HL-60 (cell line): ENCODE results near the gene ZFYVE26.

Experiments used
- POLR2AphosphoS5 ChIP-seq: IDR thresholded peaks from 2 replicates; pipeline ENCODE4 v1.6.1; 2012; ENCODE audit warnings: low read depth
- TF ChIP-seq, protein P1 (sequence below): IDR thresholded peaks from one replicate; pipeline ENCODE4 v1.5.1; 2011; ENCODE audit warnings: low read length, control low read depth, inconsistent platforms; ENCODE audit not compliant: insufficient read depth
- TF ChIP-seq, protein P2 (sequence below): IDR thresholded peaks from 2 replicates; pipeline ENCODE4 v1.6.1; 2012; ENCODE audit warnings: low read depth; ENCODE audit not compliant: insufficient replicate concordance

DNA sequence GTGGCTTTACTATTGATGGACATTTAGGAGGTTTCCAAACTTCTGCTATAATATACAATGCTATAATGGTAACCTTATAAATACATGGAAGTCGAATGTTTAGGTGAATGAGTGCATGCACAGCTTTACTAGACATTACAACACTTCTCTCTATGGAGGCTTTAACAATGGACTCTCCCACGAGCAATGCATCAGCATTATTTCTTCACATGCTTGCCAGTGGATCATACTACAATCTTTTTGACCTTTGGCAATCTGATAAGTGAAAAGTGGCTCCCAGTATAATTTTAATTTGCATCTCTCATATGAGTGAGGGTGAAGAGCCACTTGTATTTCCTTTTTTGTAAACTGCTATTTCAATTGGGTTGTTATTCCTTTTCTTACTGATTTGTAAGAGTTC, 96.5 kb downstream of the ZFYVE26 start:
- TF ChIP-seq, protein P1, sequence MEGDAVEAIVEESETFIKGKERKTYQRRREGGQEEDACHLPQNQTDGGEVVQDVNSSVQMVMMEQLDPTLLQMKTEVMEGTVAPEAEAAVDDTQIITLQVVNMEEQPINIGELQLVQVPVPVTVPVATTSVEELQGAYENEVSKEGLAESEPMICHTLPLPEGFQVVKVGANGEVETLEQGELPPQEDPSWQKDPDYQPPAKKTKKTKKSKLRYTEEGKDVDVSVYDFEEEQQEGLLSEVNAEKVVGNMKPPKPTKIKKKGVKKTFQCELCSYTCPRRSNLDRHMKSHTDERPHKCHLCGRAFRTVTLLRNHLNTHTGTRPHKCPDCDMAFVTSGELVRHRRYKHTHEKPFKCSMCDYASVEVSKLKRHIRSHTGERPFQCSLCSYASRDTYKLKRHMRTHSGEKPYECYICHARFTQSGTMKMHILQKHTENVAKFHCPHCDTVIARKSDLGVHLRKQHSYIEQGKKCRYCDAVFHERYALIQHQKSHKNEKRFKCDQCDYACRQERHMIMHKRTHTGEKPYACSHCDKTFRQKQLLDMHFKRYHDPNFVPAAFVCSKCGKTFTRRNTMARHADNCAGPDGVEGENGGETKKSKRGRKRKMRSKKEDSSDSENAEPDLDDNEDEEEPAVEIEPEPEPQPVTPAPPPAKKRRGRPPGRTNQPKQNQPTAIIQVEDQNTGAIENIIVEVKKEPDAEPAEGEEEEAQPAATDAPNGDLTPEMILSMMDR, result no peak
- TF ChIP-seq POLR2AphosphoS5, result no peak
- TF ChIP-seq, protein P2, sequence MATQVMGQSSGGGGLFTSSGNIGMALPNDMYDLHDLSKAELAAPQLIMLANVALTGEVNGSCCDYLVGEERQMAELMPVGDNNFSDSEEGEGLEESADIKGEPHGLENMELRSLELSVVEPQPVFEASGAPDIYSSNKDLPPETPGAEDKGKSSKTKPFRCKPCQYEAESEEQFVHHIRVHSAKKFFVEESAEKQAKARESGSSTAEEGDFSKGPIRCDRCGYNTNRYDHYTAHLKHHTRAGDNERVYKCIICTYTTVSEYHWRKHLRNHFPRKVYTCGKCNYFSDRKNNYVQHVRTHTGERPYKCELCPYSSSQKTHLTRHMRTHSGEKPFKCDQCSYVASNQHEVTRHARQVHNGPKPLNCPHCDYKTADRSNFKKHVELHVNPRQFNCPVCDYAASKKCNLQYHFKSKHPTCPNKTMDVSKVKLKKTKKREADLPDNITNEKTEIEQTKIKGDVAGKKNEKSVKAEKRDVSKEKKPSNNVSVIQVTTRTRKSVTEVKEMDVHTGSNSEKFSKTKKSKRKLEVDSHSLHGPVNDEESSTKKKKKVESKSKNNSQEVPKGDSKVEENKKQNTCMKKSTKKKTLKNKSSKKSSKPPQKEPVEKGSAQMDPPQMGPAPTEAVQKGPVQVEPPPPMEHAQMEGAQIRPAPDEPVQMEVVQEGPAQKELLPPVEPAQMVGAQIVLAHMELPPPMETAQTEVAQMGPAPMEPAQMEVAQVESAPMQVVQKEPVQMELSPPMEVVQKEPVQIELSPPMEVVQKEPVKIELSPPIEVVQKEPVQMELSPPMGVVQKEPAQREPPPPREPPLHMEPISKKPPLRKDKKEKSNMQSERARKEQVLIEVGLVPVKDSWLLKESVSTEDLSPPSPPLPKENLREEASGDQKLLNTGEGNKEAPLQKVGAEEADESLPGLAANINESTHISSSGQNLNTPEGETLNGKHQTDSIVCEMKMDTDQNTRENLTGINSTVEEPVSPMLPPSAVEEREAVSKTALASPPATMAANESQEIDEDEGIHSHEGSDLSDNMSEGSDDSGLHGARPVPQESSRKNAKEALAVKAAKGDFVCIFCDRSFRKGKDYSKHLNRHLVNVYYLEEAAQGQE, result no peak
